GM10847 (cell line): Measurements from ENCODE around the gene TLE7.

Experiments
- POLR2A ChIP-seq: IDR thresholded peaks from 2 replicates; pipeline ENCODE4 v1.6.1; 2011; ENCODE audit not compliant: insufficient read length; ENCODE audit errors: extremely low read depth

Gene TLE7

GRCh38 chr16:71431176-71431575 is 10.7 kb downstream of the TLE7 start:
- TF ChIP-seq POLR2A, result no peak

DNA sequence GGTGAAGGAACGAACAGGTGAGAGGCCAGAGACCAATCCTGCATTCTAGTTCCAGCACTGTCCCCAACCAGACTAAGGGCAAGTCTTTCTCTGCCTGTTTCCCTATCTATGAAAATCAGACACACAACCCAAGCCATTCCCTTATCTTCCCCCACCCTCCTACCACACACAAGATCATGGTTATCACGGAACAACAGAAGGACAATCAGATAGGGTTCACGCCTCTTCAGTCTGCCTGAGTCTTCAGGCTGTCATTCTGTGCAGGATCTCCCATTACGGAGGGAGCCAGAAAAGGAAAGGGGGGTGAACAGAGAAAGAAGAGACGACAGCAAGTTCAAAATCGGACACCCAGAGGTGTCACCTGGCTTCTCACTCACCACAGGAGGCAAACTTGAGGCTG is 11.1 kb downstream of the TLE7 start:
- TF ChIP-seq POLR2A, result no peak

- no peak for TF ChIP-seq POLR2A
Observed at GRCh38 chr16:71429581-71429980, 12.3 kb downstream of the TLE7 start.

DNA sequence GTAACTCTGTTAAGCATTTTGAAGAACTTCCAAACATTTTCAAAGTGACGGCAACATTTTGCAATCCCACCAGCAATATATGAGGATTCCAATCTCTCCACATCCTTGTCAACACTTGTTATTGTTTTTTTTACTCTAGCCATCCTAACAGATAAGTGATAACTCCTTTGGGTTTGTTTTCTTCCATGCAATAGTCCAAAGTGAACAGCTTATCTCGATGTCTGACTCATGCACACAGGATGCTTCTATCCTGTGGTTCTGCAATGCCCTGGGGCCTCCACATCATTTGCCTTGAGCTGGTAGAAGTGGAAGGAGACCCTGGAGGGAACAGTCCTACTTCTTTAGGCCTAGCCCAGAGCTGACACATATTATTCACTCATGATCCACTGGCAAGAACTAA is 13.0 kb downstream of the TLE7 start:
- no peak for TF ChIP-seq POLR2A

GRCh38 chr16:71428385-71428784 is 13.5 kb downstream of the TLE7 start:
- no peak for TF ChIP-seq POLR2A

DNA sequence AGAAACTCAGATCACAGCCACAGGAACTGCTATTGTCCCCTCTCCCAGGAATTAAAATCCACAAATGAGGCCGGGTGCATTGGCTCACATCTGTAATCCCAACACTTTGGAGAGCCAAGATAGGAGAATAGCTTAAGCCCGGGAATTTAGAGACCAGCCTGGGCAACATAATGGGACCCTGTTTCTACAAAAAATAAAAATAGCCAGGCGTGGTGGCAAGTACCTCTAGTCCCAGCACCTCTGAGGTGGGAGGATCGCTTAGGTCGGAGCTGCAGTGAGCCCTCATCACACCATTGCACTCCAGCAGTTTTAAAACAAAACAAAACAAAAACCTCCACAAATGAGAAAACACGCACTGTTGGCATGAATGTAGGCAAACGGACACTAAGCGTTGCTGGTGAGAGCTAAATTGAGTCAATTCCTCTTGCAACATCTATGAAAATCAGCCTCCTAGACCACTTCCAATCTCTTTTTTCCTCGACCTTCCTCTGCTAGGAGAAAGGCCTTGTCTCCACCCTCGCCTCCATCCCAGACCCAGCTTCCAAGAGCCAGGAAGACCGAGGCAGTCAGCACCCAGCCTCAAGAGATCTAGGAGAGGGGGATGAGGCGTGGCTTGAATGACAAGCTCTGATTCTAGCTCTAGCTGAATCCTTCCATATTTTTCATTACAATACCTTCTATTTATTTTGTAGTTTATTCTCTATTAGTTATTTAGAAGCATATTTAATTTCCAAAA is 14.8 kb downstream of the TLE7 start:
- TF ChIP-seq POLR2A, result no peak

DNA sequence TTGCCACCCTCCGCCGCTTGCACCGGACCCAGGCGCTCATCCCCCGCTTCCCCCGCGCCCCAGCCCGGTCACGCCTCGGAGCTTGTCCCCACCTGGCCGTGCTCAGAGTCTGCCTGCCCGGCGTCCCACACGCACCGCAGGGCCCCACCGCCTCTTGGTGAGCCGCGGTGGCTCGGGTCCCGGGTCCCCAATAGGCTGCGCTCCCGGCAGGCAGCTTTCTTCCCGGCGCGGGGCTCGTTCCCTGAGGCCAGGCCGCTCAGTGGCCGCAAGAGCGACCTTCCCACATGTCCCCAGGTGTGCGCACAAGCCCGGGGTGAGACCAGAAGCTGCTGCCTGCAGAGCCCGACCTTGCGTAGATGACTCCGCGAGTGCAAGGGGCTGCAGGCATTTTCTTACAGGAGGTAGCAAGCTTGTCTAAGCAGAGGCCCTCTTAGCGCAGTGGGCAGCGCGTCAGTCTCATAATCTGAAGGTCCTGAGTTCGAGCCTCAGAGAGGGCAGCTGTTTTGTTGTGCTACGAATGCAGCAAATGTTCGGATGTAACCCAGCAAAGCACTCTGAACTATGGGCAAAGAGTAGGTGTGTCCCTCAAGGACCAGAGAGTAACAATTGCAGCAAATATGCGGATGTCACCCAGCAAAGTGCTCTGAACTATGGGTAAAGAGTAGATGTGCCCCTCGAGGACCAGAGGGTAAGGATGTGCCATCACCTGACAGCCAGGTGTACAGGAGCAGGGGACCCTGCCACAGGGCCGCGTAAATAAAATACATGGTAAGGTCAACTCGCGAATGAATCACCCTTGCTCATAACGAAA is 15.6 kb downstream of the TLE7 start:
- no peak for TF ChIP-seq POLR2A

GRCh38 chr16:71425746-71426068 is 16.1 kb downstream of the TLE7 start:
- no peak for TF ChIP-seq POLR2A

DNA sequence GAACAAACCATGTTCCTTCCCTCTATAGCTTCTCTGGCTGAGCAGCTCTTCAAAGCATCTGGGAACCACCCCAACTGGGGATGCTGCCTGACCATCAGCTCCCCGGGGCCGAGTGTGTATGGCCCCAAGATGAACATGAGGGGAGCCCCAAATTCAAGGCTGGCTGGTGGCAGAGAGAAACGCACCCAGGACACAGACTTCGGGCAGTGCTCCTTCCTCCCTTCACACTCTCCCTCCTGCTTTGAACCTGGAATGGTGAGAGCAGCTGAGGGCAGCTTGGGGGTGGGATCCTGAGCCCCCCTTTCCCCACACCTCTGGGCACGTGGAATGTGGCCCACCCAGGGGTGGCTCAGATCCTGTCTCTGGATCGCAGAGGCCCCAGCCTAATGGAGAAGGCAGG is 17.2 kb downstream of the TLE7 start:
- no peak for TF ChIP-seq POLR2A

- TF ChIP-seq POLR2A, result no peak
Observed at GRCh38 chr16:71423865-71424264, 18.0 kb downstream of the TLE7 start.

DNA sequence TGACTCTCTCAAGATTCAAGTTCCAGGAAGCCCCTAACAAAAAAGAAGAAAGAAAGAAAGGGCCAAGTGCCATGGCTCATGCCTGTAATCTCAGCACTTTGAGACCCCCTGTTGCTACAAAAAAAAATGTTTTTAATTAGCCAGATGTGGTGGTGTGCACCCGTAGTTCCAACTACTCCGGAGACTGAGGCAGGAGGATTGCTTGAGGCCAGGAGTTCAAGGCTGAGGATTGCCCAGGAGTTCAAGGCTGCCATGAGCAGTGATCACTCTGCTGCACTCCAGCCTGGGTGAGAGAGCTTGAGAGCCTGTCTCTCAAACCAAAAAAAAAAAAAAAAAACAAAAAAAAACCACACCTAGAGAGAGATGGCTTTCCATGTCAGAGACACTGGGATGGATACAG is 18.8 kb downstream of the TLE7 start:
- TF ChIP-seq POLR2A, result no peak

DNA sequence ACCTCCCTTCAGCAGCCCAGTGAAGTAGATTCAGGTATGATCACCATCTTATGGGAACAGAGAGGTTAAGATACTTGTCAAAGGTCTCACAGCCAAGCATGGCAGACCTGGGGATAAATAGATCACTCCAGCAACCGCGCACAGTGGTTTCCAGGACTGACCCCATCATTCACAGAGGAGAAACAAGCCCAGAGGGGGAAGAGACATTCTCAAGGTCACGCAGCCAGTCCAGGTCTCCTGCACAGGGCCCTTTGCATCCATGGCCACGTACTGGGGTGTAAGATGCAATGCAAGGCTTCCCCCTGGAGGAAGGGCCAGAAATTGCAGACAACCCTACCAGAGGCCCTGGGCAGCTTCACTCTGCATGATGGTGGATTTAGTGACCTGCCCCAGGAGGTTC is 19.9 kb downstream of the TLE7 start:
- TF ChIP-seq POLR2A, result no peak

DNA sequence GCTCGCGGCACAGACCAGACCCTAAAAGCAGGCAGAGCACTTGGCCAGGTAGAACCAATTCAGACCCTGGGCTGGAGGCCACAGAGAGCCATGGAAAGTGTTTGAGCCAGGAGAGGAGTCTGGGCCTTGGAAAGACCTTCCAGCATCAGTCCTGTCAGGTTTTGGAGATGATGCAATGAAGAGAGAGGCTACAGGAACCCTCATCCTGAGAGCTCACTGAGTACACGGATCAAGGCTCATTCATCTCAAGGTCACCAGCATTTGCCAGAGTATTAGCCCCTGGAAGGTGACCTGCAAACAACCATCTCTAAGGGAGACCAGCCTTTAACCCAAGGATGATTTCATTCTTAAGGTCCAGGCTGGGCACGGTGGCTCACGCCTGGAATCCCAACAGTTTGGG is 27.8 kb downstream of the TLE7 start:
- TF ChIP-seq POLR2A, result no peak

DNA sequence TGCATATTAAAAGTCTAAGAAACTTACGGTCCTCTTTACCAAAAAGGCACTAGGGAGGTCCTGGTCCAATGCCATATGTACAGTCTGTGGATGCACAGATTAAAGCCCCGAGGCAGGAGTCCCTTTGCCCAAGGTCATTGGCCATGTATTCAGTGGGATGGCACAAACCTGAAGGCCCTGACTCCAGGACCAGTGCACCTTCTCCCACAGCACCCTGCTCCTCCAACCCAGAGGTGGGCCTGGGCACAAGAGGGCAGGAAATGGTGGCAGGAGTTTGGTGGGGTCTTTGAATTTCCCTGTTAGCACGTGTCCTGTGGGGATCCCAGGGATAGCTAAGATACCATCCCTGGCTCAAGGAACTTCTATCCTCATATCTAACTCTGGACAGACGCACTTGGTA is 28.5 kb downstream of the TLE7 start:
- TF ChIP-seq POLR2A, result no peak

- no peak for TF ChIP-seq POLR2A
Observed at GRCh38 chr16:71412270-71413160, 29.3 kb downstream of the TLE7 start.

DNA sequence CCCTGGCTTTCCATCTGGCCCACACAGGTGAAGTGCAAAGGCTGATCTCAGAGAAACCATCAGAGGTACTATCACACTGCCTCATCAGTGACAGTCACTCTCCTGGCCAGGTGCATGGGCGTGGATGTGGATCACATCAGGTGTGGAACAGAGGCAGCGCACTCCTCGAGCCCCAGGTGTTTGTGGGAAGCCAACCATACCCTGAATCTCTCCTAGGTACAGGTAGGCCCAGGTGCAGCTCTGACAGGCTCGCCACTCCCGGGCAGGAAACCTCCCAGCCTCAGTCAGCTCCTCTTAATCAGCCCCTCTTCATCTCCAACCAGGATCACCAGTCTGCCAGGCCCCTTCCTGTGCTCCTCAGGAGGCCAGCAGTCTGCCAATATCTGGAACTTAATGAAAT is 31.7 kb downstream of the TLE7 start:
- no peak for TF ChIP-seq POLR2A
